NCI-H510A treated with DMSO at 0.1 percent for 48 hours (cell line): ENCODE measurements around the gene KCNJ9.
"Not testable (repeated sequence)": the region's sequence is repeated elsewhere in the genome, so short reads cannot be mapped to it uniquely, and the experiment has no call there.

ENCODE experiments used
- DNase-seq: peaks from one replicate; lab custom pipeline; 2025; lab: John Stamatoyannopoulos, UW

KCNJ9 gene

DNA sequence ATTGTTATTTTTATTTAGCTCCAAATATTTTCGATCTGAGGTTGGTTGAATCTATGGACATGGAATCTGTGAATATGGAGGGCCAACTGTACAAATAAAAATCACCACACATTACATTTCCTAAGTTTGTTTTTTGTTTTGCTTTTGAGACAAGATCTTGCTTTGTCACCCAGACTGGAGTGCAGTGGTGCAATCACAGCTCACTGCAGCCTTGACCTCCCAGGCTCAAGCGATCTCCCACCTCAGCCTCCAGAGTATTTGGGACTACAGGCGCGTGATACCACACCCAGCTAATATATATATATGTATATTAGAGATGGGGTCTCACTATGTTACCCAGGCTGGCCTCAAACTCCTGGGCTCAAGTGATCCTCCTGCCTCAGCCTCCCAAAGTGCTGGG is 45.0 kb downstream of the KCNJ9 start:
- not testable (repeated sequence) for DNase-seq

DNA sequence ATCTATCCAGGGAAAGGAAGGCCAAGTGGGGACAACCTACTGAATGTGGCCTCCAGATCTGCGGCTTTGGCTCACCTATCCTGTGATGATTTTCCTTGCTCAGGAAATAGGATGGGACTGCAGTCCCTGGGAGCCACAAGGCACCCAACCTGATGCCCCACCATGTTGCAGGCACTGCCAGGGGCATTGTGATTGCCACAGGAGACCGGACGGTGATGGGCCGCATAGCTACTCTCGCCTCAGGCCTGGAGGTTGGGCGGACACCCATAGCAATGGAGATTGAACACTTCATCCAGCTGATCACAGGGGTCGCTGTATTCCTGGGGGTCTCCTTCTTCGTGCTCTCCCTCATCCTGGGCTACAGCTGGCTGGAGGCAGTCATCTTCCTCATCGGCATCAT is 46.0 kb downstream of the KCNJ9 start:
- DNase-seq: no peak

DNA sequence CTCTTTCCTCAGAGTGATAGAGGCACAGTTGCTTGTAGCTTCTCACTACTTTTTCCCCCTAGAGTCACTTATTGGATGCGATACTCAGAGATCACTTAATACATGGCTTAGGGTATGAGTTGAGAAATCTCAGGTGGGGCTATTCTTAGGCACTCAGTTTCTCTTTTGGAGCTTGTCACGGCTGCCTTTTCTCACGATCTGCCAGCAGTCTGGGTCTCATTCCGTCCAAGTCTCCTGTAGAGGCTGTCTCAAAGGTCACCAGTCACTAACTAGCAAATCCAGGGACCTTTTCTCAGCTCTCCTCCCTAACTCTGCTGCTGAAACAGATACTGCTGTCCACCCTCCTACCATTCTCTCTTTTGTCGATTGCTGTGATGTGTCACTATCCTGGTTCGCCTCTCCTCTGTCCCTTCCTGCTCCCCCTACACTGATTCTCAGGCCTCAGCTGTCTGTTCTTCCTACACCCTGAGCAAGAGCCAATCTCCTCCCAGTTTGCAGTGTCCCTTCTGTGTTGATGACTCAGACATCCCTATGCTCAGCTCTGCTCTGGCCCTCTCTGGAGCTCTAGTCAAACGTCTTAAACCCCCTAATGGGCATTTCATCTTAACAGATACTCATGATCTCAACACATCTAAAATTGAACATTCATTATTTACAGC is 46.7 kb downstream of the KCNJ9 start:
- no peak for DNase-seq

DNA sequence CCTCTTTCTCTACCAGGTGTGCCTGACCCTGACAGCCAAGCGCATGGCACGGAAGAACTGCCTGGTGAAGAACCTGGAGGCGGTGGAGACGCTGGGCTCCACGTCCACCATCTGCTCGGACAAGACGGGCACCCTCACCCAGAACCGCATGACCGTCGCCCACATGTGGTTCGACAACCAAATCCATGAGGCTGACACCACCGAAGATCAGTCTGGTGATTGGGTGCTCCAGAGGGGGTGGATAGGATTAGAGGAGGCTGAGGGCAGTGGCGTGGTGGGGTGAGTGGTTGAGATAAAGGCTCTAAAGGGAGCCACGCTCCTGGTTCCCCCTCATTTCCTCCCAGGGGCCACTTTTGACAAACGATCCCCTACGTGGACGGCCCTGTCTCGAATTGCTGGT is 47.3 kb downstream of the KCNJ9 start:
- DNase-seq: no peak

DNA sequence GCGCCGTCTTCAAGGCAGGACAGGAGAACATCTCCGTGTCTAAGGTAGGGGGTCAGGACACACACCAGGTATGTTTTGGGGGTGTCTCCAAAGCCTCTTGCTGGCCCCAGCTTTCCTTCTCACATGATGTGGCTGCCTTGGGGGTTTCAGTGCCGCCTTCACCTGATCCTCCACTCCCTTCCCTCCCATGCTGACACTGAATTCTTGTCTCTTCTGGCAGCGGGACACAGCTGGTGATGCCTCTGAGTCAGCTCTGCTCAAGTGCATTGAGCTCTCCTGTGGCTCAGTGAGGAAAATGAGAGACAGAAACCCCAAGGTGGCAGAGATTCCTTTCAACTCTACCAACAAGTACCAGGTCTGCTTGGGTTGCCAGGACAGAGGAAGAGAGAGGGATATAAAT is 47.7 kb downstream of the KCNJ9 start:
- no peak for DNase-seq

DNA sequence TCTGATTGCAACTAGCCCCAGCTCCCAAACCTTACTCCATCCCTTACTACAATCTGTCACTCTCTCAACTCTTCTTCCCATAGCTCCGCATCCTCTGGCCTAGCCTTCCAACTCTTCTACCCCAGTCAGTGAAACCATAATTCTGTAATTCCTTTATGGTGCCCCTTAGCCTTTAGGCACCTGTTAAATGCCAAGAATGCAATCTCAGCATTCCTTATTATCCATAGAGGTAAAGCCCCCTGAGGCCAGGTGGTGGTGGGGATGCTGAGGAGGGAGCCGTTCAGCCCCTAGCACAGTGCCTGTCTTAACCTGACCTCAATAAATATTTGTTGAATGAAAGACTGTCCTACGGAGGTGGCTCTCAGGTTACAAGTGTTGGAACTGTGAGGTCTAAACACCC is 48.2 kb downstream of the KCNJ9 start:
- no peak for DNase-seq

DNA sequence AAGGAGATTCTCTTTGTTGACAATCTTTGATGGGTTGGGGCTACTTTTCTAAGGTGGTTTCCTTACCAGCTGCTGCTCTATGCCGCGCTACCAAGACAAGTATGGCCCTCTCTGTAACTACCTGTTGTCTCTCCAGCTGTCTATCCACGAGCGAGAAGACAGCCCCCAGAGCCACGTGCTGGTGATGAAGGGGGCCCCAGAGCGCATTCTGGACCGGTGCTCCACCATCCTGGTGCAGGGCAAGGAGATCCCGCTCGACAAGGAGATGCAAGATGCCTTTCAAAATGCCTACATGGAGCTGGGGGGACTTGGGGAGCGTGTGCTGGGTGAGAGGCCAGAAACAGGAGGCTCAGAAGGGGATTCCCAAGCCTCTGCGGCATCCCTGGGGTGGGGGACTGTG is 48.6 kb downstream of the KCNJ9 start:
- no peak for DNase-seq

DNA sequence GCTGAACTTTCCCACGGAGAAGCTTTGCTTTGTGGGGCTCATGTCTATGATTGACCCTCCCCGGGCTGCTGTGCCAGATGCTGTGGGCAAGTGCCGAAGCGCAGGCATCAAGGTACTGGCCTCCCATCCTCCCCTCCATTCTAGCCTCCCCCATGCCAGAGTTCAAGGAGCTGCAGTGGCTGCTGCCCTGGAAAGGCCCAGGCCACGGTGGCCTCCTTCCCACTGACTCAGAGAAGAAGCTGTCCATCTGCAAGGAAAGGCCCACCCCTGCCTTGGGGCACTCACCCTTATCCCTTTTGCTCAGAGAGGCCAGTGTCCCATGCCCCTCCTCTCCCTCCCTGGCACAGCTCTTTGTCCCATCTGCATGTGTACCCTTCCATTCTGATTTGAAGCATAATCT is 49.1 kb downstream of the KCNJ9 start:
- no peak for DNase-seq

DNA sequence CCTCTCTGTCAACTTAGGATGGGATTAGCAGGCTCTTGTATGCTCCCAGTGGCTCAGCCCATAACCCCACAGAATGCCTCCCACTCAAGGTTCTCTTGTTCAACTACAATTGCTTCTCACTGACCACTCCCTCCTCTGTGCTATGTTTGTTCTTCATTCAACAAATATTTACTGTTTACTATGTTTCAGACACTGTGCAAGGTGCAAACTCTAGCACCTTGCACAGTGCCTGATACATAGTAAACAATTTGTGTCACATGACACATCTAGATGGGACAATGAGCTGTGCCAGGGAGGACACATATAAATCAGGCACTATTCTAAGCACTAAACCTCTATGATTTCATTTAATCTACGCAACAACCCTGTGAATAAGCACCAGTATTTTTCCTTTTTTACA is 49.6 kb downstream of the KCNJ9 start:
- no peak for DNase-seq

DNA sequence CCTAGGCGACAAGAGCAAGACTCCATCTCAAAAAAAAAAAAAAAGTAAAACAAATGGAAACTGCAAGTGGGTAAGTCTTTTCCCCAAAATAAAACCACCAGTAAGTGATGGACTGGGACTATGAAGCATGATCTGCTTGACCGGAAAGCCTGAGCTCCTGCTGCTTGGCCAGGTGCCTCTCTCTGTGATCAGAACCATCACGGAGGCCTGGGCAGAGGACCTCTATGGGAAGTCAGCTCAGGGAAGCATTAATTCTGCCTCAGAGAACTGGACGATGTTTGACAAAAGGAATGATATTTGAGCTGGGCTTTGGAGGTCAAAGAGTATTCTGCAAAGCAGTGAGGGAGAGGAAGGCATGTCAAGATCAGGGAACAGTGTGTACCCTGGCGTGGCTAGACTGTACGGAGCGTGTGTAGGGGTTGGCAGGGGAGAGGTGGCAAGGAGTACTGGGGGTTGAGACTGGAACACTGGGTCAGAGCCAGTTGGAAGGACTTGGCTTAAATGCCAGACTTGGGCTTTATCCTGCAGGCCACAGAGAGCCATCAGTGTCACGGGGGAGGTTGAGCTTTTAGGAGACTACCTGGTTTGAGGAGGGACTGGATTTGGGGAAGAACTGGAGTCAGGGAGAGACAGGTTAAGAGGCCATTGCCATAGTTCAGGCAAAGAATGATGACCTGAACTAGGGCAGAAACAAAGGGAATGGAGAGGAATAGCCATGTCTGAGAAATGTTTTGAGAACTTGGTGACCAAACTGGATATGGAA is 50.6 kb downstream of the KCNJ9 start:
- no peak for DNase-seq

DNA sequence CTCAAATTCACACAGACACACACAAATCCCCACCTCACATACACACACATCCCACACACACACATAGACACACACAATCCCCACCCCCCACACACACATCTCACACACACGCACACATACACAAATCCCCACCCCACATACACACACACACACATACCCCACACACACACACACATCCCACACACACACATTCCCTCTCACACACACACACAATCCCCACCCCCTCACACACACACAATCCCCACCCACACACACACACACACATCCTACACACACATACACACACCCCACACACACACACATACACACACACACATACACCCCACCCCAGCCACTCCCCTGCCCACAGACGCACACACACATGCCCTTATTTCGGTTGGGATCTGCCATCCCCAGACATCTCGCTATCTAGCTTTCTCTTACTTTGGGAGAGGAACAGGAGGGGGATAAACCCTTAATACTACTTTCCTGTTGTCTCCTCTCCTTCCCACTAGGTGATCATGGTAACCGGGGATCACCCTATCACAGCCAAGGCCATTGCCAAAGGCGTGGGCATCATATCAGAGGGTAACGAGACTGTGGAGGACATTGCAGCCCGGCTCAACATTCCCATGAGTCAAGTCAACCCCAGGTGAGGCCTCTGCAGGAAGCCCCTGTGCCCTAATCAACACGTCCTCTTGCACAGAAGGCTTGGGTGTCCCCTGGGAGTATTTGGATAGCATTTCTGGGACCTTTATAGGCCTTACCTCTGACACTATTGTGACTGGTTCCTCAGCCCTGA is 52.8 kb downstream of the KCNJ9 start:
- DNase-seq: no peak

DNA sequence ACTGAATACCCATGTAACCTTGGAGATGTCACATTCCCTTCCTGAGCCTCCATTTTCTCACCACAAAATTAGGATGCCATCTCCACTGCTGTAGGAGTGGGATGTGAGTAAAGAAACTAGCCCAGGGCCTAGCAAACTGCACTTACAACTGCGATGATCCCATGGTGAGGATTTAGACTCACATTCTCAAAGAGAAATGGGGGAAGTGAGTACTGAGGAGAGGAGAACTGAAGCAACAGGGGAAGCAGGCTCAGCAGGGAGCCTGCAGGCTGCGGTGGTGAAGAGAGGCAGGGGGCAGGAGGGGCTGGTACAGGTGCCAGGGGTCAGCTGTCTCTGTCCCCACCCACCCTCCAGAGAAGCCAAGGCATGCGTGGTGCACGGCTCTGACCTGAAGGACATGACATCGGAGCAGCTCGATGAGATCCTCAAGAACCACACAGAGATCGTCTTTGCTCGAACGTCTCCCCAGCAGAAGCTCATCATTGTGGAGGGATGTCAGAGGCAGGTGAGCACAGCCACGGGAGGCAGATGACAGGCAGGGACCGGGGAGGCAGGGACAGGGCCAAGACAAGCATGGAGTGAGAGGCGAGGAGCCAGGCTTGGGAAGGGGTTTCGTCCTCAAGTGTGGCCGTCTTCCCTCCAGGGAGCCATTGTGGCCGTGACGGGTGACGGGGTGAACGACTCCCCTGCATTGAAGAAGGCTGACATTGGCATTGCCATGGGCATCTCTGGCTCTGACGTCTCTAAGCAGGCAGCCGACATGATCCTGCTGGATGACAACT is 53.6 kb downstream of the KCNJ9 start:
- DNase-seq: no peak

DNA sequence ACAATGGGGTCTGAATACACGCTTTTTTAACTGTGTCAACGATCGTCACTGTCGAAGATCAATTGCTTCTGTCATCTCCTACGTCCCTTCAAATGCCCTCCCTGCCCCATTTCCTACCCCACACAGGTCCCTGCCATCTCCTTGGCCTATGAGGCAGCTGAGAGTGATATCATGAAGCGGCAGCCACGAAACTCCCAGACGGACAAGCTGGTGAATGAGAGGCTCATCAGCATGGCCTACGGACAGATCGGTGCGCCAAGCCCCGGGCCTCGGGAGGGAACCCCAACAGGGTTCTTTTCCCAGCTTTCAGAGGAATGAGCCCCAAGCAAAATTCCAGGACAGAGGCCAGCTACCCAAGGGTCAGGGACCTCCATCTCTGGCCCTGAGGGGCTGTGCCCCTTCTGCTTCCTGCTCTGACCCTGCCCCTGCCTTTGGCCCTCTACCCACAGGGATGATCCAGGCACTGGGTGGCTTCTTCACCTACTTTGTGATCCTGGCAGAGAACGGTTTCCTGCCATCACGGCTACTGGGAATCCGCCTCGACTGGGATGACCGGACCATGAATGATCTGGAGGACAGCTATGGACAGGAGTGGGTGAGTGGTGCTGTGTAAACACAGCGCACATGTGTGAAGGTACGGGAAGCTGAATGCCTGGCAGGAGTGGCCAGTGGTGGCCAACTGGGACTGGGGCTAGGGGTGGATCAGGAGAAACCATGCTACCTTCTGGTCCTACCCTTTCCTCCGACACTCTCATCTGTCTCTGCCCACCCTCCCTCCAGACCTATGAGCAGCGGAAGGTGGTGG is 55.0 kb downstream of the KCNJ9 start:
- no peak for DNase-seq

DNA sequence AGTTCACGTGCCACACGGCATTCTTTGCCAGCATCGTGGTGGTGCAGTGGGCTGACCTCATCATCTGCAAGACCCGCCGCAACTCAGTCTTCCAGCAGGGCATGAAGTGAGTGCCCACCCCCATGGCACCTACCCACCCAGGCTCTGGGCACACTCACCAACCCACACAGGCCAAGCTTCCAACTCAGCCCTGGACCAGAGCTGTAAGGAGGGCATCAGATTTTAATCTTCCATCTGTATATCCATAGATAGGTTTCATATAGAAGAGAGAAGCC is 55.5 kb downstream of the KCNJ9 start:
- no peak for DNase-seq

DNA sequence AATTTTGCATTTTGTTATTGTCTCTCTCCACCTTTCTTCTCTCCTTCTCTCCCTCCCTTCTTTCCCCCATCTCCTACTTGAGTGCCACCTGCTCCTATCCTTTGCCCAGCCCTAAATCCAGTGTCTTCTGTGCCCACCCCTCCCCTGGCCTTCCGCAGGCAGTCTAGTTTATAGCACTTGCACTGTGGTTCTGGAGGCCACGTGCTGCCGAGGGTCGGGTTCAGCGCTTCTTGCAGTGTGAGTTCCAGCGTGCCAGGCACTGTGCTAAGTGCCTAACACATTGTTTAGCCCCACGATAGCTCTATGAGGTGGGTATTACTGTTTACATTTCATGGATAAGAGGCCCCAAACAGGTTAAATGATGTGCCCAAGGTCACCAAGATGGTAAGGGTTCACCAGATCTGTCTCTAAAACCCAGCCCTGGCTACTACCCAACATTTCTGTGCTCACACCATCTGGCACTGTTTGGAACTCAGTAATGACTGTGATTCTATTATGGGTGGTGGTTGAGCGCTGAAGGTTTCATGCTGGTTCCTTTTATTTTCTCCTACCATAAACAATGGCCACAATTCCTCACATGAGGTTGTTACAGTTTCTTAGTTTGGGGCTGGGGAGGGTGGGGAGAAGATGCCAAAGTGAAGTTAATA is 56.0 kb downstream of the KCNJ9 start:
- DNase-seq: no peak

DNA sequence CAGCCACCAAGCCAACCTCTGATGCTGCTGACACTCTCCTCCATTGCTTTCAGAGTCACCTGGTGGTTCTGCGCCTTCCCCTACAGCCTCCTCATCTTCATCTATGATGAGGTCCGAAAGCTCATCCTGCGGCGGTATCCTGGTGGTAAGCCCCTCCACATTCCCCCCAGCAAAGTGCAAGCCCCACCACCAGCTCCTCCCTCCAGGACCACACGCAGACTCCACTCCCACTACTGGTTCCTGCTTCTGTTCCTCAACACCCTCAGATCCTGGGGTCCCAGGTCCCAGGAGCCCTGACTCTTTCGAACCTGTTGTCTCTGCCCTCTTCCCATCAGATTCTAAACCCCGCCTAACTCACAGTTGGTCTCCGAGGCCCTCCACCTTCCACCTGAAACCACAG is 58.5 kb downstream of the KCNJ9 start:
- no peak for DNase-seq
